GM19395 (cell line): ENCODE data around the gene SRP68.

Experiments used
- ATAC-seq: cut with Tn5 transposase; IDR thresholded peaks from one replicate; pipeline ENCODE4 v1.9.1; 2021; ENCODE audit warnings: mild to moderate bottlenecking, moderate library complexity; ENCODE audit not compliant: unreplicated experiment

SRP68 gene

DNA sequence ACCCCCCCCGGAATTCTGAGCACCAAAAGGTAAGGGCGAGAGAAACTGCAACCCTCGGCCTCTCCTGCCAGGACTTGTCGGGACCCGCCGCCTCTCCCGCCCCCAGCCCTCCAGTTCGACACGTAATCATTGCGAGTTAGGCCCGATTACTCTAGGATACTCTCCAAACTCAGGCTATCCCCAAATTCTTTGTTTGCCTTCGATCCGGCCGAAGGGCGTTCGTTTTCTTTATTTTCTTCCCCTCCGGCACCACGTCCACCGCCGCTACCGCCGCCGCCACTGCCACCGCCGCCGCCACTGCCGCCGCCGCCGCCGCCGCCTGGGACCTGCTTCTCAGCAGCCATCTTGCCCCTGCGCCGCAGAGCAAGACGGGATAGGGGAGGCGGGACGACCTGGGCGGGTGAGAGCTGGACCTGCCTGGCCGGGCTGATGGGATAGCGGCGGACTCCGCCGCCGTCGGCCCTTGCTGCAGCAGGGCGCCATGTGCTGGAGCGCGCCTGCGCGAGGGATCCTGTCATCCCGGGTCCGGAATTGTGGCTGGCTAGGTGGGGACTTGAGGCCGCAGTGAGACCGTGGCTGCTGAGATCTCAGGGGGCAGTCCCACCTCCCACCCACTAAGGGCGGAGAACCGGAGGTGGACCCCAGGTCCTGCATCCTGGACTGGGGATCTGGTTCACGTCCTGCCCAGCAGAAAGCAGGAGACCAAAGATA is at the start of gene SRP68:
TSS of gene SRP68 (minus strand) at position 370 of the 711 bp plus-strand sequence. CDS start at position 344, 26 bp downstream.
- peak; percentile 82 for ATAC-seq

DNA sequence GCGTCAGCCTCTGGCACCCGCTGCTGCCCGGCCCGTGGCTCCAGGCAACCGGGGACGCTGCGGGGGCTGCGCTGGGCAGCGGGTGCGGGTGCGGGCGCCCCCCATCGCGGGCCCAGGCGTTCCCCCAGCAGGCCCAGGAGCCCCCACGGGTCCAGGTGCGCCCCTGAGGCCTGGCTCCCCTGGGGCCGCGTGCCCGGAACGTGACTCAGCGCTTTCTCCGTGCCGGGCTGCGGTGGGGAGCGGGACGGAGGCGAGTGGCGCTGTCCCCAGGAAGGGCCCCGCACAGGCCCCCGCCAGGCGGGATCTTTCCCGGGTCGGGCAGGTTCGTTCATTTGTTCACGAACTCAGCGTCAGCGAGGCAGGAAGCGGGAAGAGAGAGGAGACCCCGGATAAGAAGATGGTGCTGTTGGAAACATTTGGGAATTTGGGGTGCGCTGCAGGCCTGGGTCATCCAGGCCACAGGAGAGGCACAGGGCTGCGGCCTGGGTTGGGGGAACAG is 49.7 kb upstream of the SRP68 start:
- ATAC-seq = no peak

DNA sequence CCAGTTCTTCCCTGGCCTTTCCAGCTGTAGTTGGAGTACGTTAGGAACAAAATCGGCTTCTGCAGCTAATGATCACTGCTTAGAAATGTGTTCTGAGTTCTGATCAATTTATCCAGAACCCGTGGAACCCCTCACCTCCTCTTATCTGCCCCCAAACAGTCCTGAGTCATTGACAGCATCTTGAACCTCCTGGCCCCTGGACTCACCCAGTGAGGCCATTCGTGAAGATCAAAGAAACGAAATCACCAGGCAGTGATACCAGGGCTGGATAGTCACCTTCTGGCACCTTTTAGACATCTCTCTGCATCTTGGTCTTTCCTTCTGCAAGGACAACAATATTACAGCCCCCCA is 48.3 kb upstream of the SRP68 start:
- ATAC-seq = no peak

DNA sequence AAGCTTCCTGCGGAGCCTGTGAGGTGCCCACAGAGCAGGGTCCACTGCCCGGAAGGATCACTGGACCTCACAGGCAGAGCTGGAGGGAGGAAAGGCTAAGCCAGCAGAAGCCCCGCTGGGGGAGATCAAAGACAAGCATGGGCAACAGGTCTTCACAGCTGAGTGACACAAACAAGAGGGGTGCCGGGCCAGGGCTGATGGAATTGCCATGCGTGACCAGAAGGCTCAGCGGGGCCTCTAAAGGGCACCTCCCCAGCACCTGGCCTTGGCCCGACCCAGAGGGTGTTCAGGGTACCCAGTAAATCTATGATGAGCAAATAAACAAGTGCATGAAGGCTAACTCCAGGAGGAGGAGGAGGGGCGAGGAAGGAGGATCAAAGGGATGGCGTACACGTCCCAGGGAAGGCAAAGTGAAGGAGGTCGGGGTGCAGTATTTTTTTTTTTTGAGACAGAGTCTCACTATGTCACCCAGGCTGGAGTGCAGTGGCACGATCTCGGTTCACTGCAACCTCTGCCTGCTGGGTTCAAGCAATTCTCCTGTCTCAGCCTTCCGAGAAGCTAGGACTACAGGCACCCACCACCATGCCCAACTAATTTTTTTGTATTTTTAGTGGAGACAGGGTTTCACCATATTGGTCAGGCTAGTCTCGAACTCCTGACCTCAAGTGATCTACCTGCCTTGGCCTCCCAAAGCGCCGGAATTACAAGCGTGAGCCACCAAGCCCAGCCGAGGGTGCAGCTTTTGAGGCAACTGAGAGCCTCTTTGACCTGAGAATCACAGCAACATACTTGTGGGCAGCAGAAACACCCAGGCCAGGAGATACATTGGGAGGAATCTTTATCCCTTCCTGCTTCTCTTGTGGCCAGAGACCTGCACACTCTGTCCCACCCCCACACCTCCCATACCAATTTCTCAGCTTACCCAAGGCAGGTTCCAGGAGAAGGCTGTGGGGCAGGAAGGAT is 47.4 kb upstream of the SRP68 start:
- no peak for ATAC-seq

DNA sequence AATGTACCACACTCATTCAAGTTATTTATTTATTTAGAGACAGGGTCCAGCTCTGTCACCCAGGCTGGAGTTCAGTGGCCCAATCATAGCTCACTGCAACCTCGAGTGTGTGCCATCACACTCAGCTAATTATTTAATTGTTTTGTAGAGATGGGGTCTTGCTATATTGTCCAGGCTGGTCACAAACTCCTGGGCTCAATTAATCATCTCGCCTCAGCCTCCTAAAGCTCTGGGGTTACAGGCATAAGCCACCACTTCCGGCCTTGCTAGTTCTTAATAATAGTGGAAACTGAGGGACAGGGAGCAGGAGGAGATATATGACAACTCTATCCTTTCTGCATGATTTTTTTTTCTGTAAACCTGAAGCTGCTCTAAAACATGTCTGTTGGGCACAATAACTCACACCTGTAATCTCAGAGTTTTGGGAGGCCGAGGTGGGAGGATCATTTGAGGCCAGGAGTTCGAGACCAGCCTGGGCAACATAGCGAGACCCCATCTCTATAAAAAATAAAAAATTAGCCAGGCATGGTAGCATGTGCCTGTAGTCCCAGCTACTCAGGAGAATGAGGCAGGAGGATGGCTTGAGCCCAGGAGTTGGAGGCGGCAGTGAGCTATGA is 42.9 kb upstream of the SRP68 start:
- ATAC-seq = no peak

DNA sequence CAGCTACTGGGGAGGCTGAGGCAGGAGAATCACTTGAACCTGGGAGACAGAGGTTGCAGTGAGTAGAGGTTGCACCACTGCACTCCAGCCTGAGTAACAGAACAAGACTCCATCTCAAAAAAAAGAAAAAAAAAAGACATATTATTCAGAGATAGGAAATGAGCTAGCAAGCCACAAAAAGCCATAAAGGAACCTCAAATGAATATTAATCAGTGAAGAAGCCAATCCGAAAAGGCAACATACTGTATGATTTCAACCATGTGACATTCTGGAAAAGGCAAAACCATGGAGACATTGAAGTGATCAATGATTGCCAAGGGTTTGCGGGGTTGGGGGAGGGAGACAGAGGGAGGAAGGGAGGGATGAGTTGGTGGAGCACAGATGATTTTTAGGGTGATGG is 39.6 kb upstream of the SRP68 start:
- no peak for ATAC-seq

DNA sequence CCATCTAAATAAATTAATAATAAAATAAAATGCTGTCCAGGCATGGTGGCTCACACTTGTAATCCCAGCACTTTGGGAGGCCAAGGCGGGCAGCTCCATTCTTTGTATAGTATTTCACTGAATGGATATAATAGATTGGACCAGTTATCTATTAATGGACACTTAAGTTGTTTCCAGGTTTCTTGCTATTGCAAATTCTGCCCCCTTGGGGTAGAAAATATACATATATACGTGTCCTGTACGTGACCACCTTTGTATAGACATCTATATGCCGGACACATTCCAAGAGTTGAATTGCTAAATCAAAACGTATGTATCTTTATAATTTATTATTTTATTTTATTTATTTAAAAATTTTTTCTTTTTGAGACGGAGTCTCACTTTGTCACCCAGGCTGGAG is 35.2 kb upstream of the SRP68 start:
- no peak for ATAC-seq

DNA sequence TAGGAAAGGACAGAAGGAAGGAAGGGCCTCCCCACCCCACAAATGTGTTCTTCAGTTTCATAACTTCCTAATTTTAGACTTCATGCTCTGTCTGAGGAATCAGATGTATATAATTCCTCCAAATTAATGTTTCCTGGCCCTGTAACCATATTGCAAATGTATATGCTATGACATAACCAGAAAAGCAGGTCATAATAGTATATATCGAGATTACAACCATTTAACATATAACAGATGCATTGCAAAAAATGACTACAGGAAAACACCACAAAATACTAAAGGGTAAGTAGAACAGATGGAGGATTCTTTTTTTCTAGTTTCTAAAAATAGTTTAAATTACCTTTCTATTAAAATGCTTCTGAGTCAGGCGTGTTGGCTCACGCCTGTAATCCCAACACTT is 34.4 kb upstream of the SRP68 start:
- ATAC-seq = no peak

DNA sequence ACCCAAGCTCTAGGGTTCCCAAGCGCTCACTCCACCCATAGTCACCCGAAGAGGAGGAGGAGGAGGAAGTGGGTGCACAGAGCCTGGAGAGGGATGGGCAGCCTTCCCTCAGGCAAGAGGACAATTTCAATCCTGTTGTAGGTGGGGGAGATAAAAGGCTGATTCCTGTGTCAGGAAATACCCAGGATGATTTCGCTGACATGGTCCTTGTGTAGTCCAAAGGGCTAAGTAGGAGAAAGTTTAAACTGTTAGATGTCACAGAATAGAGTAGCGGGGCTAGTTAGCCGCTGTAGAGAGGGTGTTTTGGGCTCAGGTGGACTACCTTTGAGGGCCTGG is 32.5 kb upstream of the SRP68 start:
- no peak for ATAC-seq

DNA sequence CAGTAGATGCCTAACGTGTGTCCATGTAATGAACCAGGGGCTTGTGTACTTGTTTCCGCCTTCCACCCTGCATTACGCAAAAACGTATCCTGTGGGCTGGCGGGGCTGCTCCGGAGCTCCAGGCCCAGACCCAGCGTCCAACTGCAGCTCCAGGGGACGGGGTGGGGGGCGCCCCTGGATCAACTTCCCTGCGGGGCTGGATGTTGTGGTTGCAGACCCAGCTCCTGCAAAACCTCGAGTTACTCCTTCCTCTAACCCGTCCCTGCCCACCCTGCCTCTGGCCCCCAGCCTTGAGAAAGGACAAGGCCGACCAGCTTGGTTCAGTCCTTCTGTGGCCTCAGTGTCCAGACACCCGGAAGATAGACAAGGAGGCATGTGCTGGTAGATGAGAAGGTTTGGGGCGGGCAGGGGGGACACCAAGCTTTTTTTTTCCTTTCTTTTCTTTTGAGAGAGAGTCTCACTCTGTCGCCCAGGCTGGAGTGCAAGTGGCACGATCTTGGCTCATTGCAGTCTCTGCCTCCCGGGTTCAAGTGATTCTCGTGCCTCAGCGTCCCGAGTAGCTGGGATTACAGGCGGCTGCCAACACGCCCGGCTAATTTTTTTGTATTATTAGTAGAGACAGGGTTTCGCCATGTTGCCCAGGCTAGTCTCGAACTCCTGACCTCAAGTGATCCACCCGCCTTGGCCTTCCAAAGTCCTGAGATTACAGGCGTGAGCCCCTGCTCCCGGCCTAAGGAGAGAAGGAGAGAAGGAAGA is 32.0 kb upstream of the SRP68 start:
- ATAC-seq = no peak

DNA sequence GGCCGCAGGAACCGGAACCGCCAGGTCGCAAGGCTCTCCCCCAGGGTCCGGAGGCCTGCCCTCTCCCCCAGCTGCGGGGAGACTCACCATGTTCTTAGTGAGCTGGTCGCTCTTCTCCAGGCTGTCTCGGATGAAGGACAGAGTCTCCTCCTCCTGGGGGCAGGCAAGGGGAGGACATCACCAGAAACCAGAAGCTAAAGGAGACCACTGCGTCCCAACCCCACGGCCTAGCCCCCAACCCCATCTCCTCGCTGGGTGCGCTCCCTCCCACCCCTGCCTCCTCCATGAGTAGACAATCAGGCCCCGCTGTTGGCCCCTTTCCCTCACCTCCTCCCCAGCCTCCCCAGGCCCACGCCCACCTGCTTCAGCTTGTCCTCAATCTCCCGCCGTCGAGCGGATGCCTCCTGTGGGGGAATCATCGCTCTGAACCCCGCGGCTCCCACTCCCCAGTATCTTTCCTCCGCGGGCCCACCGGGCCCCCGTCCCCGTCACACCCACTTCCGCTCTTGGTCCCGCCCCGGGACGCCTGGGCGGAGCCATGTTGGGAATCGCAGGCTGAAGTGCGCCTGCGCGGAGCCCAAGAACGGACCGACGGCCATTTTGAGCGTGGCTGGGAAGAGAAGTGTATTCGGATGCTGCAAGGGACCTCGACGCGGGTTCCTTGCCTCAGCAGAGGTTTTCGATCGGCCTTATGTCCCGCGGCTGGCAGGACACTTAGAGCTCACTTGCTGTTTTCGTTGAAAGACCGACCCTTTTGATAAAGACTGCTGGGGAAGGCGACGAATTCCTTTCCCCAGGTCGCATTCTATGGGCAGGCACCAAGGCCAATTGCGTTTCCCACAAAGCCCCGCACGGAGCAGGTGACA is 31.2 kb upstream of the SRP68 start, which contains the start of gene EXOC7:
TSS of gene EXOC7 (minus strand) at position 514 of the 866 bp plus-strand sequence. CDS start at position 419, 95 bp downstream.
- ATAC-seq = peak; percentile 80

DNA sequence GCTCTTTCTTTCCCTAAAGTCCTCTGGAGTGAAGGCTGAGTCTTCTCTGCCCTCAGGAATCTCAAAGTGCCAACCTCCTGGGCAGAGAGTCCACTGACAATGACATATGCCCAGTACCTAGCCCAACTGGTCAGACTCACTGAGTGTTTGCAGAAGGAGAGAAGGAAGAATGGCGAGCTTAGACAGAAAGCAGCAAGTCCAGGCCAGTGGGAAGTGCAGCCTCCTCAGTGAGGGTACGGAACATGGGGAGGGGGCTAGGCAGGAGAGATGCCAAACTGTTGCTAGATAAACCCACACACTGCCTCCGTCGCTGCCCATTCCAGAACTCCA is 30.6 kb upstream of the SRP68 start:
- ATAC-seq = no peak

DNA sequence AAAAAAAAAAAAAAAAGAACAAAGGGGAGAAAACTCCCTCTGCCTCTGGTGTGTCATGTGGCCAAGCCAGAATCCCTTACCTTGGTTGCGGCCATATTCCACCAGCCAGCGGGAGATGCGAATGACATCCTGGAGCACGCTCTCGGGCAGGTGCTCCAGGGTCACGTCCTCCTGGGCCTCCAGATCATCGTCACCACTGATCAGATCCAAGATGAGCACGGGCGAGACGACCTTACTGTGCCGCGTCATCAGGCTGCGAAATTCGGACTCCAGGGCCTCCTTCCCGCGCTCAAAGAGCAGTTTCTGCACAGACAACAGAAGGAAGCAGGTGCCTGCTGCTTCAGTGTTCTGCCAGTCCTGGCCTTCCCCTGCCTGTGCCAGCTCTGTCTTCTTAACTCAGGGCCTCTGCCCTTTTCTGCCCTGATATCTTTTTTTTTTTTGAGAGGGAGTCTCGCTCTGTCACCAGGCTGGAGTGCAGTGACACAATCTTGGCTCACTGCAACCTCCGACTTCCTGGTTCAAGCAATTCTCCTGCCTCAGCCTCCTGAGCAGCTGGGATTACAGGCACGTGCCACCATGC is 25.5 kb upstream of the SRP68 start:
- ATAC-seq = no peak

DNA sequence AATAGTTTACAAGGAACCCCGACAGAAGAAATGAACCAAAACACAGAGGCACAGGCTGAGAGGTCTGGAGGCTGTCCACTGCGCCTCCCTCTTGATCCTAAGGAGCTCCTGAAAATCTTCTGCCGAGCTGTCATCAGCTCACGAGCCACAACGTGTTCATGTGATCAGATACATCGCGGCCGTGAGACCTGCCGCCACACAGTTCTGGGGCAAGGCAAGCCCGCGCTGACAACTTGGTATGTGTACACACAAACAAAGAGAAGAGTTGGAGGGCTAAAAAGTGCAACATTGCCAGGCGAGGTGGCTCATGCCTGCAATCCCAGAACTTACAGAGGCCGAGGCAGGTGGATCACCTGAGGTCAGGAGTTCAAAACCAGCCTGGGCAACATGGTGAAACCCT is 23.6 kb upstream of the SRP68 start:
- ATAC-seq = no peak

DNA sequence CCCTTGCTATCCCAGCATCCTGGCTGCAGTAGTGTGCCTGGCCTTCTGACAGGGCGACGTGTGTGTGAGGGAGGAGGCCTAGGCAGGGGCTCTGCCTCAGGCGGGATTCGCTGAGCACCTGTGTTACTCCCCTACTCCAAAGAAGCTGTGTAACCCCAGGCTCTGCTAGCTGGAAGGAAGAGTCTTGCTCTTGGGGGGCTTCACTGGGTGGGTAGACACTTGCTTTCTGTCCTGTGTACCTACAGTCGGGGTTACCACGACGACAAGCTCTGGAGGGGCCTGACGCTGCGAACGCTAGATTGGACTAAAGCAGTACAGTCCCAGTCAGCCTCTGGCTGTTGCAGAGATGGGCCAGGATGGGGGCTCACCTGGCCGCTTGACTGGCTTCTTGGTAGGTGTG is 21.7 kb upstream of the SRP68 start:
- no peak for ATAC-seq

DNA sequence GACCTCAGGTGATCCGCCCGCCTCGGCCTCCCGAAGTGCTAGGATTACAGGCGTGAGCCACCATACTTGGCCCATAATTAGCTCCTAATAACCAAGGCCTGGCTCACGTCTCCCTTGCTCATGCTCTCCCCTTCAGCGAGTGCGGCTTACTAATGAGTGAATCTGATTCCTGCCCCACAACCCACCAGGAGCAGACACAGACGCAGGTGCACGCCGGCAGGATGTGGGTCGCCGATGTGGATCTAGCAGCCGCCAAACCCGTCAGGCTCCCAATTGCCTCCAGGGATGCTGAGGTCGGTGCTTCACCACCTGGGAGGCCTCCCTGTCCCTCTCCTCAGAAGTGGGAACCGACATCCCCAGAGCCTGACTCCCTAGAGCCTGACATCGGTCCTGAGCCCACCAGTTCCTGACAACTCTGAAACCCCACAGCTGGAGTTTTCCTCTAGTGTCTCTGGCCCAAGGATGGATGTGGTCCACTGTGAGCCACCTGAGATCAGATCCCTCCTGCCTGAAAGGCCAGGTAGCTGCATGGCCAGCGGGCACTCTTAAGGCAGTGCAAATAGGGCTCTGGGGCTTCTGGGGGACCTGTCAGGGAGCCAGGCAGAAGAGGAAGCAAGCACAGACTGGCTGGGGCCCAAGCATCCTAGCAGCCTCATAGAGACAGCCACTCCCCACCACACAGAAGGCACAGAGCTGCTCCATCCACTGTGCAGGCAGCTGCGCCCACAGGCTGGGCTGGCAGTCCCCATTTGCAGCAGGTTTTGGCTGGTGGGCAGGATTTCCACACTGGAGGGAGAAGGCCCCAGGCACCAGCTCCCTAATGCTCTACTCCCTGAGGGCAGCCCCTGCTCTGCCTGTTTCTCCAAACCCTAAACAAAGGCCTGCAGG is 20.5 kb upstream of the SRP68 start:
- no peak for ATAC-seq

DNA sequence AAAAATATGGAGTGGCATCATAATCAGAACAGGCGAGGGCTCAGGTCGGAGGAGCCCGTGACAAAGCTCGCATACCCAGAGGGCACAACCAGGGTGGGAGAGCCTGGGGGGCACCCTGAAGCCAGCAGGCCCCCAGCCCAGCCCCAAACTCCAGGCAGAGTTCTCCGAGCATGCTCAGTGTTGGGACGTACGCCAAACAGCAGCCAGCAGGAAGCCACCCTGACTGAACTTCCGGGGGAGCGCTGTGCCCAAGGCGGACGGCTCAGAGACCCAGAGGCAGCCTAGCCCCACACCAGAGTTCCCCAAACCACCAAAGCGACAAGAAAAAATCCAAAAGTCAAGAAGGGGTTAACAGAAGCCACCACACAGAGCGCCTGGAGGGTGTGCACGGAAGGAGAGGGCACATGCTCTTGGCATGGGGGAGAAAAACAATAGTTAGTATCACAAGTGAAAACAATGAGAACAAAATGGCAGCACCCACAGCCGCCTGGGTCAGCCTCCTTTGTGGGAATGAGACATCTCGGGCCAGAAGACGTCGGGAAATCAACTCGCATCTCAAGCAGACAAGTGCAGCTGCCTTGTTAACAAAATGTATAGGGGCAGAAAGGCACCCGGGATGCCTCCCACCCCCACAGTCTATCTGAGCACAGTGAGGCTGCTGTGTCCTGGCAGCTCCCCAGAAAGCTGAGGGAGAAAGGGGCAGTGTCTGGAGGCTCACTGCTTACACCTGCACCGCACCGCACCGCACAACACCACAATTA is 19.4 kb upstream of the SRP68 start:
- no peak for ATAC-seq
